PC-9 (cell line): ENCODE data around the gene WASF1. TPM values are rescaled to one million over a fixed set of nuclear protein-coding genes. Genes with fewer than 3 reads are reported as not detected.

Experiments
- BruUV-seq: library from RNA; stranded (reverse); fragments of 400-500 nt; replicated peaks from 2 replicates; lab custom pipeline; 2021; lab: Mats Ljungman, UMichigan
- CTCF ChIA-PET: fragments of 300-600 bp; sonication (Branson Sonifier 250); formaldehyde crosslinking; loops from one replicate; lab custom pipeline; 2022; ENCODE audit warnings: antibody characterized with exemption; lab: Charles Lee
- POLR2A ChIA-PET: fragments of 300-600 bp; sonication (Branson Sonifier 250); formaldehyde crosslinking; loops from one replicate; lab custom pipeline; 2022; ENCODE audit warnings: antibody characterized with exemption; ENCODE audit not compliant: unreplicated experiment; lab: Charles Lee
- DNase-seq, 2 experiments: peaks; one replicate each; pipeline versions ENCODE4 v3.0.0 to v3.0.0-alpha.2; 2015 to 2022; ENCODE audit warnings: mixed read lengths in 1 of 2
- H2AFZ ChIP-seq: fragments of 200-600 bp; sonication (generic); 2 replicates; pipeline ENCODE4 v1.8.1; 2017; ENCODE audit warnings: antibody characterized with exemption
- H3F3A ChIP-seq: fragments of 200-600 bp; sonication (generic); 2 replicates; pipeline ENCODE4 v1.8.1; 2017; ENCODE audit warnings: antibody characterized with exemption, mild to moderate bottlenecking, low read depth; ENCODE audit not compliant: insufficient read depth
- H3K27ac ChIP-seq: fragments of 200-600 bp; sonication (generic); 2 replicates; pipeline ENCODE4 v1.6.1; 2016; ENCODE audit warnings: mixed run types
- H3K27me3 ChIP-seq: fragments of 200-600 bp; sonication (generic); 2 replicates; pipeline ENCODE4 v1.6.1; 2016; ENCODE audit warnings: low read depth, mixed run types; ENCODE audit not compliant: insufficient read depth
- H3K36me3 ChIP-seq: fragments of 200-600 bp; sonication (generic); 2 replicates; pipeline ENCODE4 v1.6.1; 2016; ENCODE audit warnings: low read depth, mixed run types
- H3K4me1 ChIP-seq: fragments of 200-600 bp; sonication (generic); replicated peaks from 2 replicates; pipeline ENCODE4 v1.6.1; 2016; ENCODE audit warnings: mixed run types; ENCODE audit not compliant: insufficient read depth
- H3K4me2 ChIP-seq: fragments of 200-600 bp; sonication (generic); 2 replicates; pipeline ENCODE4 v1.6.1; 2017; ENCODE audit warnings: mixed run types
- H3K4me3 ChIP-seq: fragments of 200-600 bp; sonication (generic); 2 replicates; pipeline ENCODE4 v1.6.1; 2016; ENCODE audit warnings: mixed run types
- H3K79me2 ChIP-seq: fragments of 200-600 bp; sonication (generic); 2 replicates; pipeline ENCODE4 v1.6.1; 2017; ENCODE audit warnings: low read depth, mixed run types
- H3K9me2 ChIP-seq: fragments of 200-600 bp; sonication (generic); 2 replicates; pipeline ENCODE4 v1.8.1; 2017; ENCODE audit warnings: mild to moderate bottlenecking; ENCODE audit not compliant: insufficient read depth
- H3K9me3 ChIP-seq: fragments of 200-600 bp; sonication (generic); 2 replicates; pipeline ENCODE4 v1.8.1; 2016; ENCODE audit warnings: low read depth; ENCODE audit not compliant: insufficient read depth
- H4K20me1 ChIP-seq: fragments of 200-600 bp; sonication (generic); 2 replicates; pipeline ENCODE4 v1.8.1; 2017; ENCODE audit not compliant: insufficient read depth
- CTCF ChIP-seq: fragments of 200-600 bp; sonication (generic); conservative IDR thresholded peaks from 2 replicates; pipeline ENCODE4 v1.6.1; 2017; ENCODE audit warnings: mixed run types, antibody characterized with exemption, mild to moderate bottlenecking, moderate library complexity
- EZH2 ChIP-seq: fragments of 200-600 bp; sonication (generic); IDR thresholded peaks from 2 replicates; pipeline ENCODE4 v1.8.0; 2017; ENCODE audit warnings: antibody characterized with exemption, low read depth
- intact Hi-C: fragments of 100-400 bp; cut with micrococcal nuclease; formaldehyde crosslinking; loops from one replicate; pipeline ENCODE4 v1.10.0; 2022; ENCODE audit not compliant: unreplicated experiment
- total RNA-seq: library from RNA; stranded (reverse); gene quantifications from 2 replicates; pipeline ENCODE4 v1.2.3, GENCODE V29; 2021

The WASF1 gene
- total RNA-seq, 1 experiment from 2014 or later, result 17.0 TPM

GRCh38 chr6:110097443-110097842 lies 82.0 kb downstream of the WASF1 start:
- H3K27me3 ChIP-seq, result no peaks in the 10 kb centered on the region
- H3K4me2 ChIP-seq, result no peak overlapping the region
- no peaks in the 10 kb centered on the region for H3K9me3 ChIP-seq
- no peaks in the 10 kb centered on the region for H3K36me3 ChIP-seq
- no peak for DNase-seq
- no peaks in the 10 kb centered on the region for H3K4me1 ChIP-seq
- no peak for TF ChIP-seq EZH2
- TF ChIP-seq CTCF, result no peak
- no peaks in the 10 kb centered on the region for H3K9me2 ChIP-seq
- no peaks in the 10 kb centered on the region; the same call in 1 of the 2 replicates for H3F3A ChIP-seq
- CTCF ChIA-PET, result no interaction called here
- H3K4me3 ChIP-seq, result no peak overlapping the region
- no peaks in the 10 kb centered on the region for H4K20me1 ChIP-seq
- intact Hi-C loops, result no loop called here
- H3K79me2 ChIP-seq, result no peaks in the 10 kb centered on the region
- no peak overlapping the region for H2AFZ ChIP-seq
- POLR2A ChIA-PET, result no interaction called here
- no peak overlapping the region for H3K27ac ChIP-seq
- BruUV-seq, result no TSS peak

GRCh38 chr6:110095935-110096334 lies 83.5 kb downstream of the WASF1 start:
- H3K27me3 ChIP-seq, result no peaks in the 10 kb centered on the region
- H3F3A ChIP-seq, result no peaks in the 10 kb centered on the region; the same call in 1 of the 2 replicates
- intact Hi-C loops, result no loop called here
- BruUV-seq, result no TSS peak
- no peaks in the 10 kb centered on the region for H4K20me1 ChIP-seq
- no peaks in the 10 kb centered on the region for H3K9me2 ChIP-seq
- TF ChIP-seq EZH2 (no peak), CTCF (no peak)
- H3K79me2 ChIP-seq, result no peaks in the 10 kb centered on the region
- POLR2A ChIA-PET, result no interaction called here
- H3K4me2 ChIP-seq, result no peak overlapping the region
- DNase-seq, result no peak
- H3K4me1 ChIP-seq, result no peaks in the 10 kb centered on the region
- no peaks in the 10 kb centered on the region for H3K9me3 ChIP-seq
- H3K4me3 ChIP-seq, result no peak overlapping the region
- H3K27ac ChIP-seq, result no peak overlapping the region
- H3K36me3 ChIP-seq, result no peaks in the 10 kb centered on the region
- CTCF ChIA-PET, result interaction anchor here (0.7 kb wide), 1 partner anchor 893 kb away, joined by 3 read pairs; no protein-coding TSS in a partner anchor
- no peak overlapping the region for H2AFZ ChIP-seq

- no peak overlapping the region for H3K4me3 ChIP-seq
- H3K9me2 ChIP-seq, result no peaks in the 10 kb centered on the region
- H4K20me1 ChIP-seq, result no peaks in the 10 kb centered on the region
- no peak overlapping the region for H2AFZ ChIP-seq
- ChIA-PET POLR2A (interaction anchor here (0.6 kb wide), 1 partner anchor 14 kb away, joined by 5 read pairs; no protein-coding TSS in a partner anchor), CTCF (no interaction called here)
- H3K4me1 ChIP-seq, result no peaks in the 10 kb centered on the region
- no peak for TF ChIP-seq CTCF
- TF ChIP-seq EZH2, result no peak
- no peak overlapping the region for H3K27ac ChIP-seq
- no peaks in the 10 kb centered on the region; the same call in 1 of the 2 replicates for H3F3A ChIP-seq
- no peak overlapping the region for H3K4me2 ChIP-seq
- no peaks in the 10 kb centered on the region for H3K27me3 ChIP-seq
- H3K79me2 ChIP-seq, result no peaks in the 10 kb centered on the region
- intact Hi-C loops, result no loop called here
- H3K9me3 ChIP-seq, result no peaks in the 10 kb centered on the region
- DNase-seq, result no peak
- H3K36me3 ChIP-seq, result no peaks in the 10 kb centered on the region
- no TSS peak for BruUV-seq
Observed at GRCh38 chr6:110095101-110095500, 84.4 kb downstream of the WASF1 start.
